ENCODE results near the gene TLE4.

The TLE4 gene

GRCh38 chr9:79658926-79659325, 87.2 kb downstream of the TLE4 start:
- DNase-seq (ENCODE audit: low read depth, low spot score), result no peak
- no peak overlapping the region for H3K27ac ChIP-seq

GRCh38 chr9:79660615-79661014, 88.8 kb downstream of the TLE4 start:
- no peak overlapping the region for H3K27ac ChIP-seq
- DNase-seq (ENCODE audit: low read depth, low spot score), result no peak

- no peak for DNase-seq (ENCODE audit: low read depth, low spot score)
- H3K27ac ChIP-seq, result no peak overlapping the region
These were observed 89.5 kb downstream of the TLE4 start for GRCh38 chr9:79661279-79661678.

GRCh38 chr9:79661886-79662536, 90.2 kb downstream of the TLE4 start:
- no peak for DNase-seq (ENCODE audit: low read depth, low spot score)
- H3K27ac ChIP-seq, result no peak overlapping the region

GRCh38 chr9:79662537-79662956, 90.8 kb downstream of the TLE4 start:
- no peak for DNase-seq (ENCODE audit: low read depth, low spot score)
- no peak overlapping the region for H3K27ac ChIP-seq

GRCh38 chr9:79663300-79663699, 91.5 kb downstream of the TLE4 start:
- DNase-seq (ENCODE audit: low read depth, low spot score), result no peak
- no peak overlapping the region for H3K27ac ChIP-seq

- no peak for DNase-seq (ENCODE audit: low read depth, low spot score)
- H3K27ac ChIP-seq, result no peak overlapping the region
These were observed 92.1 kb downstream of the TLE4 start for GRCh38 chr9:79663878-79664277.

GRCh38 chr9:79664375-79664831, 92.6 kb downstream of the TLE4 start:
- DNase-seq (ENCODE audit: low read depth, low spot score), result no peak
- no peak overlapping the region for H3K27ac ChIP-seq

- no peak for DNase-seq (ENCODE audit: low read depth, low spot score)
- no peak overlapping the region for H3K27ac ChIP-seq
These were observed 93.6 kb downstream of the TLE4 start for GRCh38 chr9:79665369-79665768.

- no peak overlapping the region for H3K27ac ChIP-seq
- no peak for DNase-seq (ENCODE audit: low read depth, low spot score)
These were observed 94.2 kb downstream of the TLE4 start for GRCh38 chr9:79665931-79666330.

- no peak for DNase-seq (ENCODE audit: low read depth, low spot score)
- H3K27ac ChIP-seq, result no peak overlapping the region
These were observed 95.4 kb downstream of the TLE4 start for GRCh38 chr9:79667120-79667519.

GRCh38 chr9:79667817-79668436, 96.2 kb downstream of the TLE4 start:
- DNase-seq (ENCODE audit: low read depth, low spot score), result no peak
- H3K27ac ChIP-seq, result no peak overlapping the region

- peak overlapping the region; percentile 83 for H3K27ac ChIP-seq
- DNase-seq (ENCODE audit: low read depth, low spot score), result no peak
These were observed 97.2 kb downstream of the TLE4 start for GRCh38 chr9:79668956-79669355.

- peak overlapping the region; percentile 83 for H3K27ac ChIP-seq
- DNase-seq (ENCODE audit: low read depth, low spot score), result peak; percentile 100
These were observed 98.7 kb downstream of the TLE4 start for GRCh38 chr9:79670269-79670961.

GRCh38 chr9:79671558-79671957, 99.8 kb downstream of the TLE4 start:
- DNase-seq (ENCODE audit: low read depth, low spot score), result peak; percentile 36

GRCh38 chr9:79672236-79672635, 100.5 kb downstream of the TLE4 start:
- no peak for DNase-seq (ENCODE audit: low read depth, low spot score)

More at GRCh38 chr9:79671558-79671957, 99.8 kb downstream of the TLE4 start:
- peak overlapping the region; percentile 83 for H3K27ac ChIP-seq

GRCh38 chr9:79672891-79673290, 101.1 kb downstream of the TLE4 start:
- H3K27ac ChIP-seq, result no peak overlapping the region

More at GRCh38 chr9:79672236-79672635, 100.5 kb downstream of the TLE4 start:
- H3K27ac ChIP-seq, result peak overlapping the region; percentile 83

GRCh38 chr9:79673614-79674013, 101.8 kb downstream of the TLE4 start:
- no peak overlapping the region for H3K27ac ChIP-seq
- DNase-seq (ENCODE audit: low read depth, low spot score), result no peak

More at GRCh38 chr9:79672891-79673290, 101.1 kb downstream of the TLE4 start:
- DNase-seq (ENCODE audit: low read depth, low spot score), result no peak

- no peak overlapping the region for H3K27ac ChIP-seq
- DNase-seq (ENCODE audit: low read depth, low spot score), result no peak
These were observed 102.5 kb downstream of the TLE4 start for GRCh38 chr9:79674052-79674777.

GRCh38 chr9:79681576-79681975, 109.8 kb downstream of the TLE4 start:
- no peak overlapping the region for H3K27ac ChIP-seq

More at GRCh38 chr9:79681576-79681975, 109.8 kb downstream of the TLE4 start:
- no peak for DNase-seq (ENCODE audit: low read depth, low spot score)
